B cell (primary cell): Measurements from ENCODE around the gene PFDN6. TPM values are rescaled to one million over a fixed set of nuclear protein-coding genes. Genes with fewer than 3 reads are reported as not detected.

Experiments used
- ATAC-seq: fragments of 200-7000 bp; cut with Tn5 transposase; one replicate; pipeline ENCODE4 v1.10.0; 2021; ENCODE audit warnings: low read depth, mild to moderate bottlenecking, moderate number of reproducible peaks, moderate library complexity
- CTCF ChIA-PET: fragments of 350-600 bp; sonication (Branson Sonifier 250); formaldehyde crosslinking; loops from one replicate; lab custom pipeline; 2021; ENCODE audit warnings: antibody characterized with exemption, inconsistent platforms; lab: Charles Lee
- POLR2A ChIA-PET: fragments of 350-600 bp; sonication (Branson Sonifier 250); formaldehyde crosslinking; loops from one replicate; lab custom pipeline; 2021; ENCODE audit warnings: antibody characterized with exemption; lab: Charles Lee
- DNase-seq: peaks from one replicate; pipeline ENCODE4 v3.0.0; 2013
- H2AFZ ChIP-seq: 2 replicates; pipeline ENCODE4 v1.6.1; 2012; ENCODE audit warnings: mild to moderate bottlenecking, low read depth, low read length; ENCODE audit not compliant: insufficient read depth, poor library complexity, severe bottlenecking
- H3K27ac ChIP-seq, 2 donors: 1 replicate in 1 of 2; 2 replicates in 1 of 2; pipeline ENCODE4 v1.5.1; 2012 to 2013; ENCODE audit warnings: low read length in 2 of 2, mild to moderate bottlenecking in 2 of 2, moderate library complexity in 1 of 2
- H3K27me3 ChIP-seq, 4 experiments: fragments of 200-600 bp in 1 of 4; sonication (generic) in 1 of 4; replicated peaks in 1 of 4; 1 replicate in 2 of 4; 2 replicates in 2 of 4; pipeline versions ENCODE4 v1.6.1 to v1.7.0; 2013 to 2016; ENCODE audit warnings: low read length in 3 of 4, mild to moderate bottlenecking in 2 of 4, mixed read lengths in 1 of 4, moderate library complexity in 1 of 4; ENCODE audit not compliant: insufficient read depth in 4 of 4, control insufficient read depth in 3 of 4; ENCODE audit errors: control extremely low read depth in 1 of 4
- H3K36me3 ChIP-seq, 2 experiments: replicated peaks in 1 of 2; 1 replicate in 1 of 2; 2 replicates in 1 of 2; pipeline versions ENCODE4 v1.6.1 to v1.7.1; 2013; ENCODE audit warnings: low read length in 1 of 2; ENCODE audit not compliant: insufficient read depth in 2 of 2, control insufficient read depth in 1 of 2; ENCODE audit errors: control extremely low read depth in 1 of 2, extremely low read depth in 1 of 2
- H3K4me1 ChIP-seq, 2 donors: fragments of 200-600 bp in 1 of 2; sonication (generic) in 1 of 2; 1 replicate in 1 of 2; 2 replicates in 1 of 2; pipeline versions ENCODE4 v1.5.1 to v1.6.1; 2013 to 2017; ENCODE audit warnings: low read length in 2 of 2; ENCODE audit not compliant: control insufficient read depth in 2 of 2, insufficient read depth in 2 of 2
- H3K4me2 ChIP-seq: replicated peaks from 2 replicates; pipeline ENCODE3; 2012; ENCODE audit warnings: mild to moderate bottlenecking, low read depth, low read length; ENCODE audit not compliant: poor library complexity, severe bottlenecking
- H3K4me3 ChIP-seq, 5 experiments: fragments of 200-600 bp in 1 of 5; sonication (generic) in 1 of 5; 1 replicate in 3 of 5; 2 replicates in 2 of 5; pipeline versions ENCODE4 v1.5.1 to v1.7.0; 2011 to 2016; ENCODE audit warnings: low read length in 4 of 5, mild to moderate bottlenecking in 4 of 5, low read depth in 2 of 5, control low read depth in 1 of 5, moderate library complexity in 1 of 5; ENCODE audit not compliant: insufficient read depth in 1 of 5; ENCODE audit errors: control extremely low read depth in 1 of 5, extremely low read depth in 1 of 5
- H3K79me2 ChIP-seq: fragments of 200-600 bp; sonication (generic); one replicate; pipeline ENCODE4 v1.6.0; 2016; ENCODE audit warnings: low read length; ENCODE audit not compliant: control insufficient read depth, insufficient read depth
- H3K9ac ChIP-seq: fragments of 200-600 bp; sonication (generic); 2 replicates; pipeline ENCODE4 v1.6.1; 2017; ENCODE audit warnings: mild to moderate bottlenecking, low read length, moderate library complexity
- H3K9me3 ChIP-seq, 3 donors: one replicate each; pipeline versions ENCODE4 v1.6.1 to v1.7.1; 2013; ENCODE audit warnings: low read length in 2 of 3; ENCODE audit not compliant: control insufficient read depth in 2 of 3, insufficient read depth in 1 of 3; ENCODE audit errors: control extremely low read depth in 1 of 3
- H4K20me1 ChIP-seq: 2 replicates; pipeline ENCODE4 v1.6.0; 2012; ENCODE audit warnings: mild to moderate bottlenecking, low read length; ENCODE audit not compliant: insufficient read depth, control insufficient read depth, poor library complexity, severe bottlenecking
- H3K27ac Mint-ChIP-seq: one replicate; pipeline ENCODE4 v1.8.0; 2021; ENCODE audit warnings: mixed read lengths
- H3K27me3 Mint-ChIP-seq: one replicate; pipeline ENCODE4 v1.8.0; 2021; ENCODE audit warnings: mixed read lengths
- H3K4me1 Mint-ChIP-seq: one replicate; pipeline ENCODE4 v1.8.0; 2021; ENCODE audit warnings: mixed read lengths
- H3K4me3 Mint-ChIP-seq: one replicate; pipeline ENCODE4 v1.8.0; 2021; ENCODE audit warnings: mixed read lengths
- H3K9me3 Mint-ChIP-seq: one replicate; pipeline ENCODE4 v1.8.0; 2022; ENCODE audit warnings: mixed read lengths; ENCODE audit not compliant: insufficient read depth
- CTCF ChIP-seq: fragments of 200-600 bp; IDR thresholded peaks from one replicate; pipeline ENCODE4 v1.8.0; 2022; ENCODE audit warnings: antibody characterized with exemption, mild to moderate bottlenecking
- EZH2 ChIP-seq: IDR thresholded peaks from 2 replicates; pipeline ENCODE4 v1.6.1; 2012; ENCODE audit warnings: borderline replicate concordance, low read depth, mild to moderate bottlenecking, moderate library complexity, low read length; ENCODE audit not compliant: insufficient read depth, poor library complexity, severe bottlenecking
- WGBS: methylation state at CpG from one replicate; pipeline ENCODE4 v1.1.5; 2013; ENCODE audit warnings: missing lambda C conversion rate; ENCODE audit not compliant: insufficient coverage; 5-methylcytosine and 5-hydroxymethylcytosine counted together
- intact Hi-C: fragments of 100-400 bp; cut with micrococcal nuclease; formaldehyde crosslinking; loops from one replicate; pipeline ENCODE4 v1.10.0; 2022
- polyA plus RNA-seq: library from polyadenylated mRNA; depleted of rRNA; stranded (reverse); fragments of >200 nt; gene quantifications from 2 replicates; pipeline ENCODE4 v1.2.3, GENCODE V29; 2012
- total RNA-seq, 2 donors: library from RNA; stranded (reverse); fragments of 120-200 nt in 1 of 2; gene quantifications; 1 replicate in 1 of 2; 2 replicates in 1 of 2; pipeline versions ENCODE4 v1.2.3 to v1.2.4, GENCODE V29; 2013 to 2022

The PFDN6 gene
- total and polyA plus RNA-seq, 2 donors (not counting 1 experiment from before 2014, with no cell fraction given), result 33.2 to 51.1 TPM

- Histone ChIP-seq H3K27ac (peak overlapping the region in 1 of 2 donors; percentile 59), H3K9ac (no peak overlapping the region), H3K4me3 (no peak overlapping the region), H3K79me2 (peaks cover 78% of the 10 kb centered on the region), H3K9me3 (no peaks in the 10 kb centered on the region), H3K27me3 (no peaks in the 10 kb centered on the region), H3K4me2 (no peak overlapping the region), H2AFZ (no peak overlapping the region), H3K4me1 (peaks cover 20 to 32% of the 10 kb centered on the region in 2 donors), H4K20me1 (peaks cover 72% of the 10 kb centered on the region), H3K36me3 (peaks cover 2 to 73% of the 10 kb centered on the region in 2 experiments)
- no peak for ATAC-seq
- POLR2A ChIA-PET, result no interaction called here
- intact Hi-C loops, result no loop called here
- DNase-seq, result no peak
- no peaks in the 10 kb centered on the region for H3K27me3 Mint-ChIP-seq
- 95% methylated on average over 4 of the region's 4 CpGs for WGBS
- H3K4me3 Mint-ChIP-seq, result no peak overlapping the region
- peak overlapping the region; percentile 22 for H3K27ac Mint-ChIP-seq
- no peak for TF ChIP-seq EZH2
- TF ChIP-seq CTCF, result no peak
- peaks cover 46% of the 10 kb centered on the region for H3K4me1 Mint-ChIP-seq
- H3K9me3 Mint-ChIP-seq, result no peaks in the 10 kb centered on the region
- CTCF ChIA-PET, result no interaction called here
Observed at GRCh38 chr6:33306356-33306755, 17.0 kb downstream of the PFDN6 start.

GRCh38 chr6:33312361-33313104, 23.1 kb downstream of the PFDN6 start:
- Histone ChIP-seq H3K27ac (peak overlapping the region; percentile 97 to 100), H3K4me1 (peaks cover 44 to 59% of the 10 kb centered on the region in 2 donors), H3K36me3 (peaks cover 0 to 50% of the 10 kb centered on the region in 2 experiments), H4K20me1 (peaks cover 52% of the 10 kb centered on the region), H3K27me3 (no peaks in the 10 kb centered on the region), H3K4me2 (peak overlapping the region; percentile 99), H3K9me3 (no peaks in the 10 kb centered on the region), H3K4me3 (peak overlapping the region; percentile 74 to 100 (median 97)), H2AFZ (no peak overlapping the region), H3K79me2 (peaks cover 94% of the 10 kb centered on the region), H3K9ac (peak overlapping the region; percentile 100)
- intact Hi-C loops, result loop anchor here (1.0 to 5.0 kb wide), 2 partner anchors 23 to 115 kb away; partner anchors contain the start of genes PFDN6 and WDR46
- WGBS, result 23% methylated on average over 23 of the region's 29 CpGs
- peak overlapping the region; percentile 100 for H3K4me3 Mint-ChIP-seq
- ATAC-seq (peak; percentile 19), DNase-seq (peak; percentile 91)
- H3K4me1 Mint-ChIP-seq, result peaks cover 65% of the 10 kb centered on the region
- H3K27ac Mint-ChIP-seq, result peak overlapping the region; percentile 98
- H3K27me3 Mint-ChIP-seq, result no peaks in the 10 kb centered on the region
- no peak for TF ChIP-seq EZH2
- ChIA-PET CTCF (interaction anchor here (0.8 to 5.7 kb wide), 9 partner anchors 8 to 474 kb away, joined by 3 to 54 read pairs (median 7); partner anchors contain the start of genes B3GALT4, RGL2 and TAP2), POLR2A (interaction anchor here (0.6 to 4.2 kb wide), 11 partner anchors 12 to 899 kb away, joined by 3 to 40 read pairs (median 5); partner anchors contain the start of genes B3GALT4, CUTA, PFDN6 and RGL2)
- H3K9me3 Mint-ChIP-seq, result no peaks in the 10 kb centered on the region
